ENCODE measurements around the gene SOWAHC. TPM values are rescaled to one million over a fixed set of nuclear protein-coding genes. Genes with fewer than 3 reads are reported as not detected.

SOWAHC gene
- total RNA-seq, 5 donors from 2014 or later (not counting 1 experiment from before 2014, with no cell fraction given): 0.56 to 2.1 (median 0.66) TPM

DNA sequence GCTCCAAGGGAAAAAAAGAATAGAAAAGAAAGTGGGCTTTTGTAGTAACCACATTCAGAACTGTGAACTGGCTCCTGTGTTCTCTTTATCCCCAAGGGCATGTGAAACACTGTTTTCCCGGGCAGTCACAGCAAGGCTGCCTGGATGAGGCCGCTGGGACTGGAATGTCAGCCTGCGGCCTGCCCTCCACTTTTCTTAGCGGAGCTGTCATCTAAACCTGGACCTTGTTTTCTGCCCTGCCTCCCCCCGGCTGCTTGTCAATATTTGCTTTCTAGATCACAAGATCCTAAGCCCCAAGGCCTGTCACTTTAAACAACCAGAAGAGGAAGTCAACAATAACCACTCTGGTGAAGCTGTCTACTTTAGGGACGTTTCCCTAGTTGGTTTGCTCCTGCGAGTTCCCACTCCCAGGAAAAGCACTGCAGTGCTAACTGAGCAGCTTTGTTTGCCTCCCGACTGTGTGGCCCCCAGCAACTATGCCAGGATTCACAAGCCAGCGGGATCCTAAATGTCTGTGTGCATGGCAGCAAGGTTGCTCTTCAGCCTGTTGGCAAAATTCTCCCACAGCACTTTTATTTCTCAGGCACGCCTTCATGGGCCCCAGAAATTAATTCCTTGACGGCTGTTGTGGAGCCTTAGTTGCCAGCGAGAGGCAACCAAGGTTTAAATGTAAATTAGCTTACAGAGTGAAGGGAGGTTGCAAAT lies 30.6 kb downstream of the SOWAHC start:
- no peaks in the 10 kb centered on the region for H3K27me3 Mint-ChIP-seq
- no peaks in the 10 kb centered on the region for H3K4me1 ChIP-seq (ENCODE audit: control insufficient read depth in 1 of 2, extremely low read depth in 1 of 2, insufficient read depth in 2 of 2, low read length in 2 of 2)
- no peak for ATAC-seq (replicated peaks in 1 of 4)
- H3K27ac ChIP-seq (ENCODE audit: low read length): no peak overlapping the region
- ChIA-PET POLR2A (no interaction called here), CTCF (no interaction called here)
- no peaks in the 10 kb centered on the region for H3K9me3 ChIP-seq
- H3K36me3 ChIP-seq (ENCODE audit: control insufficient read depth in 2 of 2, extremely low read depth in 1 of 2, insufficient read depth in 1 of 2, low read length in 1 of 2): no peaks in the 10 kb centered on the region
- no peaks in the 10 kb centered on the region for H3K36me3 Mint-ChIP-seq
- no peak overlapping the region for H3K4me3 ChIP-seq (ENCODE audit: control insufficient read depth in 1 of 2, extremely low read depth in 1 of 2, low read length in 1 of 2)
- H3K27ac Mint-ChIP-seq: no peak overlapping the region
- no peak overlapping the region for H3K4me3 Mint-ChIP-seq
- WGBS (ENCODE audit: insufficient coverage): 40% methylated on average over 9 of the region's 12 CpGs
- peaks cover 0 to 6% of the 10 kb centered on the region in 2 experiments for H3K27me3 ChIP-seq (replicated peaks in 1 of 2; ENCODE audit: control insufficient read depth in 2 of 2, extremely low read depth in 1 of 2, insufficient read depth in 2 of 2, low read length in 1 of 2)
- no peak for DNase-seq
- no peaks in the 10 kb centered on the region for H3K9me3 Mint-ChIP-seq
- no peaks in the 10 kb centered on the region for H3K4me1 Mint-ChIP-seq

DNA sequence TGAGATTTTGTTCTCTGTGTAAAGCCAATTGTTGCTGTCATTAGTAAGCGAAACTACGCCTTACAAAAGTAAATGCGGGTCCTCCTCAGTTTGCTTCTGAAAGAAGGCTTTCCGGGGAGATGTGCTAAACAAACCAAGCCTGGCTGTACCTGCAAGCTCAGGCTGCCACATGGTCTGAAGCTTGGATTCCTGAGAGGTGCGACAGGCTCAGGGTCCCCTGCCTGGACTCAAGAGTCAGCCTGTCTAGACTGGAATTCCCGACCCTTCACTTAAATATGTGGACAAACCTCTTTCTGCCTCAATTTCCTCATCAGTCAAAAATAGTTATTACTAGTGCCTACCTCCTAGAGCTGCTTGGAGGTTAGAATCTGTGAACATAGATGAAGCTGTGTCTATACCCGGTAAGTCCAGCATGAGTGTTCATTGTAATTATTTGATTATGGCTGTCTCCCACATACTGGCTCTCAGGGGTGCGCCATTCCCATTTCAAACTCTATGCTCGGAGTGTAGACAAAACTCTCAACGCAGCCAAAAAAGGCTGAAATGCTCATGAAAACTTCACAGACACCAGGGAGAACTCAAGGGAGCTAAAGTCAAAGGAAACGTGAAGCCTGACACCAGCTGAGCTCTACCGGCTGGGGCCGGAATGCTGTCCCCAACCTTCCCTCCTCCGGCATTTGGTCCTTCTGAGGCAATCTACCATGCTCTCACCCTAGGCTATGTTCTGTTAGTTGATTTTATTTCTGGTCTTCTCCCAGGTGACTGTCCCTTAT lies 31.4 kb downstream of the SOWAHC start:
- H3K27me3 ChIP-seq (replicated peaks in 1 of 2; ENCODE audit: control insufficient read depth in 2 of 2, extremely low read depth in 1 of 2, insufficient read depth in 2 of 2, low read length in 1 of 2): peaks cover 0 to 8% of the 10 kb centered on the region in 2 experiments
- Mint-ChIP-seq H3K27ac (no peak overlapping the region), H3K36me3 (no peaks in the 10 kb centered on the region), H3K4me1 (no peaks in the 10 kb centered on the region), H3K9me3 (no peaks in the 10 kb centered on the region), H3K27me3 (peaks cover 0 to 3% of the 10 kb centered on the region in 2 donors), H3K4me3 (no peak overlapping the region)
- CTCF ChIA-PET: no interaction called here
- ATAC-seq (replicated peaks in 1 of 4) (no peak), DNase-seq (no peak)
- POLR2A ChIA-PET: no interaction called here
- H3K4me1 ChIP-seq (ENCODE audit: control insufficient read depth in 1 of 2, extremely low read depth in 1 of 2, insufficient read depth in 2 of 2, low read length in 2 of 2): no peaks in the 10 kb centered on the region
- no peak overlapping the region for H3K4me3 ChIP-seq (ENCODE audit: control insufficient read depth in 1 of 2, extremely low read depth in 1 of 2, low read length in 1 of 2)
- no peak overlapping the region for H3K27ac ChIP-seq (ENCODE audit: low read length)
- 92% methylated on average over 9 of the region's 14 CpGs for WGBS (ENCODE audit: insufficient coverage)
- H3K36me3 ChIP-seq (ENCODE audit: control insufficient read depth in 2 of 2, extremely low read depth in 1 of 2, insufficient read depth in 1 of 2, low read length in 1 of 2): no peaks in the 10 kb centered on the region
- no peaks in the 10 kb centered on the region for H3K9me3 ChIP-seq

DNA sequence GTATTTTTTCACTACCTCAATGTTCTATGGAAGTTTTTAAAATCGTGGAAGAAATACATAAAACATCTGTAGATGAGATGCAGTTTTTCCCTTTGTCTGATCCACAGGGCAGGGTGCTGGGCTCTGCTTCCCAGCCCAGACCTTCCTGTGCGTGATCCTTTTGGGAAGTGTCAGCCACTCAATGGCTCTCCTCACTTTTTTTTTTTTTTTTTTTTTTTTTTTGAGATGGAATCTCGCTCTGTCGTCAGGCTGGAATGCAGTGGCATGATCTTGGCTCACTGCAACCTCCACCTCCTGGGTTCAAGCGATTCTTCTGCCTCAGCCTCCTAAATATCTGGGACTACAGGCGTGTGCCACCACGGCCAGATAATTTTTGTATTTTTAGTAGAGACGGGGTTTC lies 32.8 kb downstream of the SOWAHC start:
- Mint-ChIP-seq H3K4me3 (no peak overlapping the region), H3K4me1 (no peaks in the 10 kb centered on the region), H3K27ac (no peak overlapping the region), H3K27me3 (peaks cover 6 to 10% of the 10 kb centered on the region in 2 donors), H3K9me3 (no peaks in the 10 kb centered on the region), H3K36me3 (no peaks in the 10 kb centered on the region)
- Histone ChIP-seq H3K9me3 (no peaks in the 10 kb centered on the region), H3K27ac (ENCODE audit: low read length) (no peak overlapping the region), H3K4me3 (ENCODE audit: control insufficient read depth in 1 of 2, extremely low read depth in 1 of 2, low read length in 1 of 2) (no peak overlapping the region), H3K27me3 (replicated peaks in 1 of 2; ENCODE audit: control insufficient read depth in 2 of 2, extremely low read depth in 1 of 2, insufficient read depth in 2 of 2, low read length in 1 of 2) (peaks cover 0 to 8% of the 10 kb centered on the region in 2 experiments), H3K36me3 (ENCODE audit: control insufficient read depth in 2 of 2, extremely low read depth in 1 of 2, insufficient read depth in 1 of 2, low read length in 1 of 2) (no peaks in the 10 kb centered on the region), H3K4me1 (ENCODE audit: control insufficient read depth in 1 of 2, extremely low read depth in 1 of 2, insufficient read depth in 2 of 2, low read length in 2 of 2) (no peaks in the 10 kb centered on the region)
- ChIA-PET CTCF (no interaction called here), POLR2A (interaction anchor here in 1 of 2 donors (0.7 kb wide), 1 partner anchor 1602 kb away, joined by 3 read pairs; no protein-coding TSS in a partner anchor)
- 100% methylated on average over 1 of the region's 8 CpGs for WGBS (ENCODE audit: insufficient coverage)
- no peak for DNase-seq
- no peak for ATAC-seq (replicated peaks in 1 of 4)

DNA sequence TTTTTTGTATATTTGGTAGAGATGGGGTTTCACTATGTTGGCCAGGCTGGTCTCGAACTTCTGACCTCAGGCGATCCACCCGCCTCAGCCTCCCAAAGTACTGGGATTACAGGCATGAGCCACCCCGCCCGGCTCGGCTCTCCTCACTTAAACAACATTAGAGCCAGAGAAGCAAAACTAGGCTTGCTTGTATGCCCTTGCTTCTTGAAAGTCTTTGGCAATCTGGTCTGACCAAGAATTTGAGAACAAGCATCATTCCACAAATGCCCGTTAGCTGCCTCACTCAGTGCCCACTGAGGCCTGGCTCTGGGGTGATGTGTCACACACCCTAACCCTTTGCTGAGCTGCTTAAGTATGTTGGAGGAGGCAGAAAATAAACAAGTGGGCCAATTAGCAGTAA lies 33.5 kb downstream of the SOWAHC start:
- Mint-ChIP-seq H3K27me3 (peaks cover 6 to 11% of the 10 kb centered on the region in 2 donors), H3K4me3 (no peak overlapping the region), H3K27ac (no peak overlapping the region), H3K9me3 (no peaks in the 10 kb centered on the region), H3K36me3 (no peaks in the 10 kb centered on the region), H3K4me1 (no peaks in the 10 kb centered on the region)
- POLR2A ChIA-PET: no interaction called here
- 96% methylated on average over 6 of the region's 7 CpGs for WGBS (ENCODE audit: insufficient coverage)
- H3K36me3 ChIP-seq (ENCODE audit: control insufficient read depth in 2 of 2, extremely low read depth in 1 of 2, insufficient read depth in 1 of 2, low read length in 1 of 2): no peaks in the 10 kb centered on the region
- CTCF ChIA-PET: no interaction called here
- no peaks in the 10 kb centered on the region for H3K4me1 ChIP-seq (ENCODE audit: control insufficient read depth in 1 of 2, extremely low read depth in 1 of 2, insufficient read depth in 2 of 2, low read length in 2 of 2)
- ATAC-seq (replicated peaks in 1 of 4): no peak
- DNase-seq: no peak
- no peak overlapping the region for H3K4me3 ChIP-seq (ENCODE audit: control insufficient read depth in 1 of 2, extremely low read depth in 1 of 2, low read length in 1 of 2)
- H3K27ac ChIP-seq (ENCODE audit: low read length): no peak overlapping the region
- H3K27me3 ChIP-seq (replicated peaks in 1 of 2; ENCODE audit: control insufficient read depth in 2 of 2, extremely low read depth in 1 of 2, insufficient read depth in 2 of 2, low read length in 1 of 2): peaks cover 0 to 8% of the 10 kb centered on the region in 2 experiments
- H3K9me3 ChIP-seq: no peaks in the 10 kb centered on the region

DNA sequence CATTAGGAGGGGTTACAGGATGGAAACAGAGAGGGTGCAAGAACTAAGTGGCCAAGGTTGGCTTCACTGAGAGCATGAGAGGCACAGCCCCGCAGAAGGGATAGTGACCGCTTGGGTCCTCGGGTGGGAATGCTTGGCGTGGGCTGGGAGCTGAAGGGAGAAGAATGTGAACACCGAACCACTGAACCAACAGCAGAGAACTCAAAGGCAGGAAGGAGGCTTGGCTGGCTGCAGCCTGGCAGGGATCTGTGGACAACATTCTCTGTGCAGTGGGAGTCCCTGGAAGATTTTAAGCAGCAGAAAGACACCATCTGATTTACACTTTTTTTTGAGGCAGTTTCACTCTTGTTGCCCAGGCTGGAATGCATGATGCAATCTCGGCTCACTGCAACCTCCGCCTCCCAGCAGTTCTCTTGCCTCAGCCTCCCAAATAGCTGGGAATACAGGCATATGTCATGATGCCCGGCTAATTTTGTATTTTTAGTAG lies 33.9 kb downstream of the SOWAHC start:
- 94% methylated on average over 5 of the region's 8 CpGs for WGBS (ENCODE audit: insufficient coverage)
- Histone ChIP-seq H3K36me3 (ENCODE audit: control insufficient read depth in 2 of 2, extremely low read depth in 1 of 2, insufficient read depth in 1 of 2, low read length in 1 of 2) (no peaks in the 10 kb centered on the region), H3K9me3 (no peaks in the 10 kb centered on the region), H3K4me3 (ENCODE audit: control insufficient read depth in 1 of 2, extremely low read depth in 1 of 2, low read length in 1 of 2) (no peak overlapping the region), H3K27ac (ENCODE audit: low read length) (no peak overlapping the region), H3K27me3 (replicated peaks in 1 of 2; ENCODE audit: control insufficient read depth in 2 of 2, extremely low read depth in 1 of 2, insufficient read depth in 2 of 2, low read length in 1 of 2) (peaks cover 0 to 9% of the 10 kb centered on the region in 2 experiments), H3K4me1 (ENCODE audit: control insufficient read depth in 1 of 2, extremely low read depth in 1 of 2, insufficient read depth in 2 of 2, low read length in 2 of 2) (no peaks in the 10 kb centered on the region)
- POLR2A ChIA-PET: no interaction called here
- ATAC-seq (replicated peaks in 1 of 4) (no peak), DNase-seq (no peak)
- H3K36me3 Mint-ChIP-seq: no peaks in the 10 kb centered on the region
- CTCF ChIA-PET: no interaction called here
- H3K27me3 Mint-ChIP-seq: peaks cover 6 to 11% of the 10 kb centered on the region in 2 donors
- no peak overlapping the region for H3K4me3 Mint-ChIP-seq
- H3K9me3 Mint-ChIP-seq: no peaks in the 10 kb centered on the region
- H3K27ac Mint-ChIP-seq: no peak overlapping the region
- H3K4me1 Mint-ChIP-seq: no peaks in the 10 kb centered on the region

- no peaks in the 10 kb centered on the region for H3K9me3 ChIP-seq
- Mint-ChIP-seq H3K36me3 (no peaks in the 10 kb centered on the region), H3K4me1 (no peaks in the 10 kb centered on the region), H3K27me3 (peaks cover 10 to 15% of the 10 kb centered on the region in 2 donors), H3K4me3 (no peak overlapping the region), H3K9me3 (no peaks in the 10 kb centered on the region), H3K27ac (no peak overlapping the region)
- WGBS (ENCODE audit: insufficient coverage): 82% methylated on average over 5 of the region's 14 CpGs
- no peak overlapping the region for H3K27ac ChIP-seq (ENCODE audit: low read length)
- no peak overlapping the region for H3K4me3 ChIP-seq (ENCODE audit: control insufficient read depth in 1 of 2, extremely low read depth in 1 of 2, low read length in 1 of 2)
- ChIA-PET POLR2A (no interaction called here), CTCF (no interaction called here)
- peaks cover 0 to 13% of the 10 kb centered on the region in 2 experiments for H3K27me3 ChIP-seq (replicated peaks in 1 of 2; ENCODE audit: control insufficient read depth in 2 of 2, extremely low read depth in 1 of 2, insufficient read depth in 2 of 2, low read length in 1 of 2)
- no peaks in the 10 kb centered on the region for H3K4me1 ChIP-seq (ENCODE audit: control insufficient read depth in 1 of 2, extremely low read depth in 1 of 2, insufficient read depth in 2 of 2, low read length in 2 of 2)
- H3K36me3 ChIP-seq (ENCODE audit: control insufficient read depth in 2 of 2, extremely low read depth in 1 of 2, insufficient read depth in 1 of 2, low read length in 1 of 2): no peaks in the 10 kb centered on the region
- ATAC-seq (replicated peaks in 1 of 4): no peak
- no peak for DNase-seq
Measured at GRCh38 chr2:109649736-109650695, 35.9 kb downstream of the SOWAHC start.

Measured in T-cell (primary cell).